ENCODE measurements around the gene RNF13.

Gene RNF13

GRCh38 chr3:149934524-149934923 lies 121.5 kb downstream of the RNF13 start:
- TF ChIP-seq TAF1 (IDR thresholded peaks at IDR 0.05; ENCODE audit: borderline replicate concordance, insufficient read depth, low read length) (no peak), REST (IDR thresholded peaks at IDR 0.05; ENCODE audit: insufficient read depth in 1 of 2, low read depth in 2 of 2, low read length in 2 of 2) (no peak), POLR2AphosphoS5 (IDR thresholded peaks at IDR 0.05; ENCODE audit: low read depth, low read length) (no peak), FOXP2 (optimal IDR thresholded peaks at IDR 0.05; ENCODE audit: borderline replicate concordance, extremely low read depth, extremely low read length, insufficient read depth) (no peak), SIN3A (IDR thresholded peaks at IDR 0.05; ENCODE audit: borderline replicate concordance, insufficient read depth, low read length) (no peak)

GRCh38 chr3:149936812-149937230 lies 123.8 kb downstream of the RNF13 start:
- TF ChIP-seq POLR2AphosphoS5 (IDR thresholded peaks at IDR 0.05; ENCODE audit: low read depth, low read length), result no peak
- no peak for TF ChIP-seq SIN3A (IDR thresholded peaks at IDR 0.05; ENCODE audit: borderline replicate concordance, insufficient read depth, low read length)
- TF ChIP-seq FOXP2 (optimal IDR thresholded peaks at IDR 0.05; ENCODE audit: borderline replicate concordance, extremely low read depth, extremely low read length, insufficient read depth), result no peak
- TF ChIP-seq TAF1 (IDR thresholded peaks at IDR 0.05; ENCODE audit: borderline replicate concordance, insufficient read depth, low read length), result no peak
- TF ChIP-seq REST (IDR thresholded peaks at IDR 0.05; ENCODE audit: insufficient read depth in 1 of 2, low read depth in 2 of 2, low read length in 2 of 2), result no peak

- TF ChIP-seq TAF1 (IDR thresholded peaks at IDR 0.05; ENCODE audit: borderline replicate concordance, insufficient read depth, low read length), result no peak
- no peak for TF ChIP-seq FOXP2 (optimal IDR thresholded peaks at IDR 0.05; ENCODE audit: borderline replicate concordance, extremely low read depth, extremely low read length, insufficient read depth)
- no peak for TF ChIP-seq REST (IDR thresholded peaks at IDR 0.05; ENCODE audit: insufficient read depth in 1 of 2, low read depth in 2 of 2, low read length in 2 of 2)
Measured at GRCh38 chr3:149941186-149941585, 128.2 kb downstream of the RNF13 start.

GRCh38 chr3:149941946-149942345 lies 128.9 kb downstream of the RNF13 start:
- TF ChIP-seq REST (IDR thresholded peaks at IDR 0.05; ENCODE audit: insufficient read depth in 1 of 2, low read depth in 2 of 2, low read length in 2 of 2), result no peak

GRCh38 chr3:149942409-149942808 lies 129.4 kb downstream of the RNF13 start:
- TF ChIP-seq FOXP2 (optimal IDR thresholded peaks at IDR 0.05; ENCODE audit: borderline replicate concordance, extremely low read depth, extremely low read length, insufficient read depth) (no peak), REST (IDR thresholded peaks at IDR 0.05; ENCODE audit: insufficient read depth in 1 of 2, low read depth in 2 of 2, low read length in 2 of 2) (no peak)
